Measurements from ENCODE around the gene CENPA. TPM values are rescaled to one million over a fixed set of nuclear protein-coding genes. Genes with fewer than 3 reads are reported as not detected.

Gene CENPA
- total RNA-seq: 1.6 and 3.6 TPM in 2 replicates

GRCh38 chr2:26785431-26786206, at the start of gene CENPA:
Gene CENPA, plus strand, starts transcription at chr2:26786056. Its CDS starts 141 bp downstream, at chr2:26786197.

DNA sequence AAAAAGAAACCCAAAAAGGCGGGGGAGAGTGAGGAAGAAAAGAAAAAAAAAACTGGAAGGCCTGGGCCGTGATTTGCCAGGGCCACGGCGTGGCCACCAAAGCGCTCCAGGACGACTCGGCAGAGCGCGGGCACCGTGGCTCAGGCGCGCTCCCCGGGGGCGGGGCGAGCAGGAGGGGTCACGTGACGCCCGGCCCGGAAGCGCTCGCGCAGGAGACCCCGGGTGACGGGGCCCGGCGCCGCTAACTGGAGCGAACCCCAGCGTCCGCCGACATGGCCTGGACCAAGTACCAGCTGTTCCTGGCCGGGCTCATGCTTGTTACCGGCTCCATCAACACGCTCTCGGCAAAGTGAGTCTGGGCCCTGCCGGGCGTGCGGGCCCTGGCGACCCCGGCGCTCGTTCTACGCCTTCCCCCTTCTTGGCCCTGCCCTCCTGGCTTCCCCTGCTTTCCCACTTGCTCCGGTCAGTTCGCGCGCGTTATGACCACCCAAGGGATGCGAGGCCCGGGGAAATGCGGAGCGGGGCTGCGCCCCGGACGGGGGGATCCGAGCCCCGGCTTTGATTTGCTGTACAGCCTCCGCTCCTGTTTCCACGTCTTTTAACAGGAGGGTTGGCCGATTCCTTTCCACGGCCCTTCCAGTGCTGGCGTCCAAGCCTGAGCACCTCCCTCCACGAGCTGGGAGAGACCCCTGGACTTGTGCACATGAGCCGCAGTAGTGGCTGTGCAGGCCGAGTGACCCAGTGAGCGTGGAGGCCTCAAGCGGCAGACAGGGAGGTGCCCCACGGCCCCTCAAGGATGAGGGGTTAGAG, 21.6 kb upstream of the CENPA start, which contains the start of gene SLC35F6:
SLC35F6 (plus strand) TSS at position 207 of the 810 bp plus-strand sequence; CDS start at position 273, 66 bp downstream.

Other genes with a start within 250 kb of the CENPA start
- not detected in 2 replicates for gene CIB4, start 144.7 kb upstream of the CENPA start, total RNA-seq
- gene KCNK3, start 93.3 kb upstream of the CENPA start, total RNA-seq: under 0.01 TPM in 1 of 2 replicates, not detected in the other
- 36.8 and 50.4 TPM in 2 replicates for gene SLC35F6, start 21.8 kb upstream of the CENPA start, total RNA-seq
- gene DPYSL5, start 62.1 kb downstream of the CENPA start, total RNA-seq: not detected in 2 replicates
- 3.1 and 6.0 TPM in 2 replicates for gene MAPRE3, start 184.6 kb downstream of the CENPA start, total RNA-seq
- gene TMEM214, start 246.9 kb downstream of the CENPA start, total RNA-seq: 43.7 and 46.0 TPM in 2 replicates

Data from cardiac atrium fibroblast (primary cell).